DMS53 (cell line): ENCODE results near the gene AAK1.
A peak's percentile ranks its signal among the peaks of the same experiment; 100 is the strongest.
"Not testable (repeated sequence)": the region's sequence is repeated elsewhere in the genome, so short reads cannot be mapped to it uniquely, and the experiment has no call there.

Source experiments
- DNase-seq: peaks from one replicate; lab custom pipeline; 2025; lab: John Stamatoyannopoulos, UW

The AAK1 gene

GRCh38 chr2:69659941-69660483, 16.5 kb upstream of the AAK1 start:
- DNase-seq, result no peak

- DNase-seq, result no peak
Measured at GRCh38 chr2:69659349-69659748, 15.8 kb upstream of the AAK1 start.

- DNase-seq, result no peak
Measured at GRCh38 chr2:69652206-69652605, 8.7 kb upstream of the AAK1 start.

- not testable (repeated sequence) for DNase-seq
Measured at GRCh38 chr2:69647196-69647595, 3.7 kb upstream of the AAK1 start.

- no peak for DNase-seq
Measured at GRCh38 chr2:69646714-69647113, 3.2 kb upstream of the AAK1 start.

GRCh38 chr2:69645921-69646320, 2.4 kb upstream of the AAK1 start:
- no peak for DNase-seq

GRCh38 chr2:69645031-69645431, 1.5 kb upstream of the AAK1 start:
- DNase-seq, result peak; percentile 26

- DNase-seq, result peak; percentile 49
Measured at GRCh38 chr2:69644506-69644979, 1.0 kb upstream of the AAK1 start.

GRCh38 chr2:69642709-69643601, 584 bp downstream of the AAK1 start:
- peak; percentile 65 for DNase-seq

GRCh38 chr2:69641887-69642708, 1.4 kb downstream of the AAK1 start:
- DNase-seq, result no peak

GRCh38 chr2:69641471-69641870, 2.1 kb downstream of the AAK1 start:
- DNase-seq, result no peak

- DNase-seq, result no peak
Measured at GRCh38 chr2:69639266-69639665, 4.3 kb downstream of the AAK1 start.

GRCh38 chr2:69638630-69639029, 4.9 kb downstream of the AAK1 start:
- DNase-seq, result no peak

GRCh38 chr2:69637923-69638322, 5.6 kb downstream of the AAK1 start:
- DNase-seq, result no peak

GRCh38 chr2:69636395-69636794, 7.1 kb downstream of the AAK1 start:
- no peak for DNase-seq

- DNase-seq, result no peak
Measured at GRCh38 chr2:69635432-69635831, 8.1 kb downstream of the AAK1 start.

- no peak for DNase-seq
Measured at GRCh38 chr2:69634196-69634821, 9.2 kb downstream of the AAK1 start.

GRCh38 chr2:69631402-69631801, 12.1 kb downstream of the AAK1 start:
- no peak for DNase-seq

GRCh38 chr2:69629921-69630608, 13.5 kb downstream of the AAK1 start:
- DNase-seq, result no peak

GRCh38 chr2:69628325-69629021, 15.1 kb downstream of the AAK1 start:
- no peak for DNase-seq
